Heart left ventricle (tissue), 16 donors: ENCODE measurements around the gene SCN9A. TPM values are rescaled to one million over a fixed set of nuclear protein-coding genes. Genes with fewer than 3 reads are reported as not detected.
A peak's percentile ranks its signal among the peaks of the same experiment; 100 is the strongest.

Experiments
- ATAC-seq, 4 donors: fragments of 200-7000 bp; cut with Tn5 transposase; one replicate each; pipeline ENCODE4 v1.9.1; 2020 to 2022; ENCODE audit warnings: moderate library complexity in 4 of 4, mild to moderate bottlenecking in 3 of 4, moderate number of reproducible peaks in 1 of 4
- DNase-seq, 5 donors: peaks; one replicate each; pipeline ENCODE4 v3.0.0-alpha.2; 2020
- H3K27ac ChIP-seq, 12 donors: fragments of 200-600 bp; sonication (generic) in 4 of 12; one replicate each; pipeline versions ENCODE4 v1.5.0 to v1.8.0; 2016 to 2022; ENCODE audit warnings: mild to moderate bottlenecking in 2 of 12
- H3K27me3 ChIP-seq, 9 donors: fragments of 200-600 bp; sonication (generic) in 2 of 9; one replicate each; pipeline versions ENCODE4 v1.5.1 to v1.8.0; 2016 to 2022; ENCODE audit warnings: mild to moderate bottlenecking in 3 of 9
- H3K36me3 ChIP-seq, 9 donors: fragments of 200-600 bp; sonication (generic) in 2 of 9; one replicate each; pipeline versions ENCODE4 v1.5.0 to v1.8.0; 2018 to 2022; ENCODE audit warnings: mild to moderate bottlenecking in 2 of 9
- H3K4me1 ChIP-seq, 12 donors: fragments of 200-600 bp; sonication (generic) in 4 of 12; one replicate each; pipeline versions ENCODE4 v1.5.0 to v1.8.0; 2016 to 2022; ENCODE audit warnings: mild to moderate bottlenecking in 3 of 12
- H3K4me3 ChIP-seq, 12 donors: fragments of 200-600 bp; sonication (generic) in 4 of 12; one replicate each; pipeline versions ENCODE4 v1.5.0 to v1.8.0; 2017 to 2022; ENCODE audit warnings: mild to moderate bottlenecking in 9 of 12, moderate library complexity in 4 of 12
- H3K9me3 ChIP-seq, 12 donors: fragments of 200-600 bp; sonication (generic) in 4 of 12; one replicate each; pipeline versions ENCODE4 v1.5.0 to v1.8.0; 2016 to 2022; ENCODE audit warnings: mild to moderate bottlenecking in 1 of 12
- POLR2A ChIP-seq, 2 donors: fragments of 450-650 bp; IDR thresholded peaks; one replicate each; pipeline ENCODE4 v1.6.1; 2017; ENCODE audit warnings: antibody characterized with exemption in 2 of 2, mild to moderate bottlenecking in 2 of 2, moderate library complexity in 2 of 2
- WGBS, 4 donors: extraction: QIAGEN DNeasy Blood & Tissue Kit in 2 of 4; methylation state at CpG; one replicate each; pipeline versions ENCODE4 v1.1.5 to v1.1.7; 2013 to 2018; 5-methylcytosine and 5-hydroxymethylcytosine counted together
- intact Hi-C, 10 donors: fragments of 100-400 bp; cut with DNase I; formaldehyde crosslinking; loops; one replicate each; pipeline versions ENCODE4 v1.11.1 to v1.14.2; 2022
- polyA plus RNA-seq, 2 donors: library from polyadenylated mRNA; stranded (reverse); fragments of 200-250 nt; gene quantifications; one replicate each; pipeline ENCODE4 v1.2.3, GENCODE V29; 2013
- total RNA-seq, 9 donors: library from RNA; depleted of rRNA in 2 of 9; stranded (reverse); fragments of >200 nt in 2 of 9; fragmentation: NEBNext Ultra II Directional in 3 of 9; extraction: Animal tissue kit (Norgen Biotek cat#: 25700) in 3 of 9; gene quantifications; one replicate each; pipeline versions ENCODE4 v1.1.0 to v1.2.4, GENCODE V29; 2016 to 2023
- TF ChIP-seq, protein P1 (sequence below), 12 donors: fragments of 200-600 bp; sonication (generic) in 4 of 12; IDR thresholded peaks; one replicate each; pipeline versions ENCODE4 v1.5.0 to v1.8.0; 2018 to 2022; ENCODE audit warnings: antibody characterized with exemption in 12 of 12, mild to moderate bottlenecking in 5 of 12
- donor health status: ischemic (EF 13 %, LVEDD 7.1; RV severe dilation, severe dysfunction).
- donor health status: healthy with polysubstance abuse.
- donor health status: DM: no; HTN: yes; CAD: no.
- donor health status: DM: no; HTN: no; CAD: no.
- donor health status: ischemic (EF 25% LVEDD 6.9; RV normal size, moderate dysfunction).
- donor health status: ischemic (EF 25% LVEDD 5.7; RV mildly dilated, moderate dysfunction).
- donor health status: healthy.
- donor health status: DM: yes; HTN: yes; CAD: no.
- donor health status: ischemic (EF 35%, LVEDD 5.7; RV mildly dilated, moderate dysfunction).
- donor health status: nonischemic (EF 11% LVEDD 7.7; RV severe dilation, severe dysfunction).
- donor health status: DM: yes; HTN: yes; CAD: no.
- donor health status: PGD.
- donor health status: ischemic (EF 29% LVEDD 5.4; RV normal size, mild dysfunction).
- donor health status: nonischemic (EF 23%, LVEDD 6.1; RV moderate dilation, normal function).

Gene SCN9A
- total and polyA plus RNA-seq, 11 donors, result 0.08 to 3.2 (median 0.99) TPM

DNA sequence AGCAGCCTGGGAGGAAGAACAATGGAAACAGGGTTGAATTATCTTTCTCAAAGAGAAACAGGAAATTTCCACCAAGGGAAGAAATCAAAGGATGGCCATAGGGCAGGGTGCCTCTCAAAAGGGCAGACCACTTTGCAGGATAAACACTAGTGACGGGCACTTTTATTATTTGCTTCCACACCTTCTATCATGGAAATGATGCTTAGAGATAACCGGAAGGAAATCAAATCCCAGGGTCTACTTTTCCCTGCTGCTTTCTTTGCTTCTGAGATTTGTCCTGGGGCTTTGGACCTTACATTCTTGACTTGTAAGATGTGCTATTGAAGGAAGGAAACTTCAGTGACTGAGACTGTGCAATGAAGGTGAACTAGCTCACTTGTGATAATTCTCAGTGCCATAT, 1.1 kb upstream of the SCN9A start:
- peak overlapping the region in 1 of 12 donors; percentile 62 for H3K27ac ChIP-seq
- 55 to 71% (median 67%) methylated on average over 2 of the region's 2 CpGs for WGBS, 4 donors
- H3K4me1 ChIP-seq, result peaks cover 0 to 18% (median 4%) of the 10 kb centered on the region in 12 donors
- no peaks in the 10 kb centered on the region for H3K36me3 ChIP-seq
- TF ChIP-seq, protein P1, sequence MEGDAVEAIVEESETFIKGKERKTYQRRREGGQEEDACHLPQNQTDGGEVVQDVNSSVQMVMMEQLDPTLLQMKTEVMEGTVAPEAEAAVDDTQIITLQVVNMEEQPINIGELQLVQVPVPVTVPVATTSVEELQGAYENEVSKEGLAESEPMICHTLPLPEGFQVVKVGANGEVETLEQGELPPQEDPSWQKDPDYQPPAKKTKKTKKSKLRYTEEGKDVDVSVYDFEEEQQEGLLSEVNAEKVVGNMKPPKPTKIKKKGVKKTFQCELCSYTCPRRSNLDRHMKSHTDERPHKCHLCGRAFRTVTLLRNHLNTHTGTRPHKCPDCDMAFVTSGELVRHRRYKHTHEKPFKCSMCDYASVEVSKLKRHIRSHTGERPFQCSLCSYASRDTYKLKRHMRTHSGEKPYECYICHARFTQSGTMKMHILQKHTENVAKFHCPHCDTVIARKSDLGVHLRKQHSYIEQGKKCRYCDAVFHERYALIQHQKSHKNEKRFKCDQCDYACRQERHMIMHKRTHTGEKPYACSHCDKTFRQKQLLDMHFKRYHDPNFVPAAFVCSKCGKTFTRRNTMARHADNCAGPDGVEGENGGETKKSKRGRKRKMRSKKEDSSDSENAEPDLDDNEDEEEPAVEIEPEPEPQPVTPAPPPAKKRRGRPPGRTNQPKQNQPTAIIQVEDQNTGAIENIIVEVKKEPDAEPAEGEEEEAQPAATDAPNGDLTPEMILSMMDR (IDR thresholded peaks at IDR 0.05), result no peak
- TF ChIP-seq POLR2A (IDR thresholded peaks at IDR 0.05), result no peak
- DNase-seq, result no peak
- H3K9me3 ChIP-seq, result no peaks in the 10 kb centered on the region
- peaks cover 0 to 5% (median 0%) of the 10 kb centered on the region in 9 donors for H3K27me3 ChIP-seq
- H3K4me3 ChIP-seq, result peak overlapping the region in 5 of 12 donors; percentile 54 to 68 (median 63)
- intact Hi-C loops, result no loop called here
- no peak for ATAC-seq

GRCh38 chr2:166376488-166376828, 714 bp upstream of the SCN9A start:
- H3K4me1 ChIP-seq, result peaks cover 0 to 18% (median 4%) of the 10 kb centered on the region in 12 donors
- H3K9me3 ChIP-seq, result no peaks in the 10 kb centered on the region
- peak in 1 of 5 donors; percentile 56 for DNase-seq
- no peaks in the 10 kb centered on the region for H3K36me3 ChIP-seq
- TF ChIP-seq POLR2A (IDR thresholded peaks at IDR 0.05), result no peak
- TF ChIP-seq, protein P1 (IDR thresholded peaks at IDR 0.05), result no peak
- peaks cover 0 to 5% (median 0%) of the 10 kb centered on the region in 9 donors for H3K27me3 ChIP-seq
- WGBS, 4 donors, result 8 to 14% (median 10%) methylated on average over 11 of the region's 11 CpGs
- peak overlapping the region in 3 of 12 donors; percentile 10 to 62 (median 30) for H3K27ac ChIP-seq
- peak overlapping the region; percentile 33 to 69 (median 60) for H3K4me3 ChIP-seq
- intact Hi-C loops, result no loop called here
- no peak for ATAC-seq

DNA sequence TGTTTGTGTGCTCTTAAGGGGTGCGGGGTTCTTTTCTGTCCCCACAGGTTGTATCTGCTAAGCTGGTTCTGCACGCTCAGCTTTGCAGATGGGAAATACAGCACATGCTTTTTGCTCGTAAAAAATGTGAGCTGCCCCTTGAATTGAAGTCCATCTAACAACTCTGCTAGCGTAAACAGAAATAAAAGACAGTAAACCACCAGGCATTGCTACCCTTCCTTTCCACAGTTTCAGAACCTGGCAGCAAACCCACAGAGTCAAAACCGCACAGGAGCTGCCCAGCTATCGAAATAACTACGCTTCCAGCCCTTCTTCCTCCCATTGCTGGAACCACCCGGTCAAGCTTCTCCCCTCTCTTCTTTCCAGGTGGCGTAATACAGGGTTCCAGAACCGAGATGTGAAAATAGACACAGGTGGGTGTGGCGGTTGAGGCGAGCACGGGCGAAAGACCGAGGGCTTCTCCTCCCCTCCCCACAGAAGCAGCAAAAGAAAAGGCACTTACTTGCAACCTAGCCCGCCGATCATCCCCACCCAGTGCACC, 479 bp downstream of the SCN9A start:
- peaks cover 0 to 5% (median 0%) of the 10 kb centered on the region in 9 donors for H3K27me3 ChIP-seq
- peak overlapping the region in 1 of 12 donors; percentile 62 for H3K27ac ChIP-seq
- intact Hi-C loops, result no loop called here
- peak in 1 of 5 donors; percentile 24 for DNase-seq
- peak overlapping the region; percentile 33 to 69 (median 60) for H3K4me3 ChIP-seq
- WGBS, 4 donors, result 0 to 1% (median 0%) methylated on average over 17 of the region's 17 CpGs
- H3K36me3 ChIP-seq, result no peaks in the 10 kb centered on the region
- no peaks in the 10 kb centered on the region for H3K9me3 ChIP-seq
- ATAC-seq, result peak in 2 of 4 donors; percentile 12 to 30
- H3K4me1 ChIP-seq, result peaks cover 0 to 18% (median 4%) of the 10 kb centered on the region in 12 donors
- TF ChIP-seq, protein P1 (IDR thresholded peaks at IDR 0.05), result no peak
- no peak for TF ChIP-seq POLR2A (IDR thresholded peaks at IDR 0.05)

DNA sequence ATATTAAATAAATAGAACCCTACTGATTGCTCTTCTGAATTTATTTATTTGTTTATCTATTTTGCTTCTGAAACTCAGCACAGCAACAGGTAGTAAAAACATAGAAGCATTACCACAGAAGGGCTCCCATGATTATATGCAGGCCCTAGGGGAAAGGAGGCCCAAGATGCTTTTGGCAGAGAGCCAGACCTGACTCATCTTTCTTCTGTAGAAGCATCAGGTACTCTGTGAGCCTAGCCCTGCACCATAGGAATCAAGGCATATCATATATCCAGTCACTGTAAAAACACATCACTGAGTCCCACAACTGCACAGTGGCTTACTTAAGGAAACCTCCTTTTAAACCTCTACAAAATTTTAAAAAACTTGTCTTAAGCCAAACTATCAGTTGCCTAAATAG, 1.8 kb downstream of the SCN9A start:
- H3K27ac ChIP-seq, result no peak overlapping the region
- H3K9me3 ChIP-seq, result no peaks in the 10 kb centered on the region
- H3K4me1 ChIP-seq, result peaks cover 0 to 18% (median 4%) of the 10 kb centered on the region in 12 donors
- no peaks in the 10 kb centered on the region for H3K36me3 ChIP-seq
- ATAC-seq (no peak), DNase-seq (no peak)
- intact Hi-C loops, result no loop called here
- peak overlapping the region in 1 of 12 donors; percentile 62 for H3K4me3 ChIP-seq
- peaks cover 0 to 5% (median 0%) of the 10 kb centered on the region in 9 donors for H3K27me3 ChIP-seq
- TF ChIP-seq, protein P1 (IDR thresholded peaks at IDR 0.05), result no peak
- no peak for TF ChIP-seq POLR2A (IDR thresholded peaks at IDR 0.05)
